Activated CD8-positive, alpha-beta T cell treated with anti-CD3 and anti-CD28 coated beads for 36 hours (primary cell): ENCODE measurements around the gene SLC35G4. TPM values are rescaled to one million over a fixed set of nuclear protein-coding genes. Genes with fewer than 3 reads are reported as not detected.

Experiments used
- ATAC-seq: fragments of 200-7000 bp; cut with Tn5 transposase; one replicate; pipeline ENCODE4 v1.10.0; 2021; ENCODE audit warnings: mild to moderate bottlenecking, moderate library complexity
- CTCF ChIA-PET: fragments of 350-600 bp; sonication (Branson Sonifier 250); formaldehyde crosslinking; loops from one replicate; lab custom pipeline; 2021; ENCODE audit warnings: antibody characterized with exemption; lab: Charles Lee
- POLR2A ChIA-PET: fragments of 350-600 bp; sonication (Branson Sonifier 250); formaldehyde crosslinking; loops from one replicate; lab custom pipeline; 2021; ENCODE audit warnings: antibody characterized with exemption; lab: Charles Lee
- DNase-seq: peaks from one replicate; pipeline ENCODE4 v3.0.0-alpha.2; 2020
- H3K27ac Mint-ChIP-seq: one replicate; pipeline ENCODE4 v1.8.0; 2021; ENCODE audit warnings: mild to moderate bottlenecking, mixed read lengths
- H3K27me3 Mint-ChIP-seq: one replicate; pipeline ENCODE4 v1.8.0; 2021; ENCODE audit warnings: mixed read lengths
- H3K36me3 Mint-ChIP-seq: one replicate; pipeline ENCODE4 v1.8.0; 2021; ENCODE audit warnings: low read depth, mixed read lengths
- H3K4me1 Mint-ChIP-seq: one replicate; pipeline ENCODE4 v1.8.0; 2021; ENCODE audit warnings: low read depth, mixed read lengths
- H3K4me3 Mint-ChIP-seq: one replicate; pipeline ENCODE4 v1.8.0; 2021; ENCODE audit warnings: mild to moderate bottlenecking, moderate library complexity, mixed read lengths
- H3K9me3 Mint-ChIP-seq: one replicate; pipeline ENCODE4 v1.8.0; 2021; ENCODE audit warnings: mixed read lengths
- intact Hi-C: fragments of 100-400 bp; cut with micrococcal nuclease; formaldehyde crosslinking; loops from one replicate; pipeline ENCODE4 v1.10.0; 2022
- total RNA-seq, 2 experiments: library from RNA; stranded (reverse); gene quantifications; one replicate each; pipeline ENCODE4 v1.2.3, GENCODE V29; 2021
- TF ChIP-seq, protein P1 (sequence below): fragments of 200-600 bp; IDR thresholded peaks from one replicate; pipeline ENCODE4 v1.8.0; 2022; ENCODE audit warnings: antibody characterized with exemption, mild to moderate bottlenecking

SLC35G4 gene
- total RNA-seq, 2 experiments from 2014 or later, result not detected

DNA sequence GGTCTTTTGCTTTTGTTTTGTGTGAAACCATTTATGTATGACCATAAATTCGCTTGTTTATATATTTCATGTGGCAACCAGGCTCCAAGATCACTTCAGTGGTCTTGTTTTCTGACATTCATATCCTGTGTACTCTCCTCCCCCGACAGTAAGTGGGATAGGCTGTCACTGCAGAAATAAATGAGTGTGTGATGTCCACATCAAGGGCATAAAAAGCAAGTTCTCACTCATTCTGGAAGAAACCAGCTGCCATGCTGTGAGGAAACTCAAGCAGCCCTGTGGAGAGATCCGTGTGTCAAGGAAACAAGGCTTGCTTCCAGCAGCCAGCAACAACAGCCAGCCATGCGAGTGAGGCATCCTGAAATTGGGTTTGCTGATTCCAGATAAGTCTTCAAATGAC, 40.4 kb downstream of the SLC35G4 start:
- ChIA-PET CTCF (no interaction called here), POLR2A (no interaction called here)
- Mint-ChIP-seq H3K27me3 (peaks cover 15% of the 10 kb centered on the region), H3K36me3 (no peaks in the 10 kb centered on the region), H3K27ac (no peak overlapping the region), H3K4me1 (no peaks in the 10 kb centered on the region), H3K9me3 (peaks cover 6% of the 10 kb centered on the region), H3K4me3 (no peak overlapping the region)
- no peak for DNase-seq
- TF ChIP-seq, protein P1, sequence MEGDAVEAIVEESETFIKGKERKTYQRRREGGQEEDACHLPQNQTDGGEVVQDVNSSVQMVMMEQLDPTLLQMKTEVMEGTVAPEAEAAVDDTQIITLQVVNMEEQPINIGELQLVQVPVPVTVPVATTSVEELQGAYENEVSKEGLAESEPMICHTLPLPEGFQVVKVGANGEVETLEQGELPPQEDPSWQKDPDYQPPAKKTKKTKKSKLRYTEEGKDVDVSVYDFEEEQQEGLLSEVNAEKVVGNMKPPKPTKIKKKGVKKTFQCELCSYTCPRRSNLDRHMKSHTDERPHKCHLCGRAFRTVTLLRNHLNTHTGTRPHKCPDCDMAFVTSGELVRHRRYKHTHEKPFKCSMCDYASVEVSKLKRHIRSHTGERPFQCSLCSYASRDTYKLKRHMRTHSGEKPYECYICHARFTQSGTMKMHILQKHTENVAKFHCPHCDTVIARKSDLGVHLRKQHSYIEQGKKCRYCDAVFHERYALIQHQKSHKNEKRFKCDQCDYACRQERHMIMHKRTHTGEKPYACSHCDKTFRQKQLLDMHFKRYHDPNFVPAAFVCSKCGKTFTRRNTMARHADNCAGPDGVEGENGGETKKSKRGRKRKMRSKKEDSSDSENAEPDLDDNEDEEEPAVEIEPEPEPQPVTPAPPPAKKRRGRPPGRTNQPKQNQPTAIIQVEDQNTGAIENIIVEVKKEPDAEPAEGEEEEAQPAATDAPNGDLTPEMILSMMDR, result no peak
- intact Hi-C loops, result loop anchor here (10.0 kb wide), 1 partner anchor 395 kb away; no protein-coding TSS in a partner anchor
- ATAC-seq, result no peak

DNA sequence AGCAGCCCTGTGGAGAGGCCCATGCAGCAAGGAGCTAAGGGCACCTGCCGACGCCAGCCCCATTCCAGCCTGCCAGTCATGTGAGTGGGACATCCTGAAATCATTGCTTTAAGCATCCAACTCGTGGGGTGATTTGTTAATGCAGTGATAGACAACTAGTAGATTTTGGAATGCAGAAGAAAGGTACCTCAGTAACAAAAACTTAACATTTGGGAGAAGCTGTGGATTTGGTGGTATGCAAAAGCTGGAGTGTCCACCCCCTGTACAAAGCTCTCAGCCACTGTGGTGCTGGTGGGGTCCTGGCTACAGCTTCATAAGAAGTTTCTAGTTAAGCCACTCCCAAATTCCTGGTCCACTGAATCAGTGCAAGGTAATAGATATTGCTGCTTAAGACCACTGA, 42.5 kb downstream of the SLC35G4 start:
- Mint-ChIP-seq H3K27ac (no peak overlapping the region), H3K9me3 (peaks cover 6% of the 10 kb centered on the region), H3K4me1 (no peaks in the 10 kb centered on the region), H3K4me3 (no peak overlapping the region), H3K36me3 (no peaks in the 10 kb centered on the region), H3K27me3 (peaks cover 17% of the 10 kb centered on the region)
- TF ChIP-seq, protein P1, result no peak
- no peak for DNase-seq
- ChIA-PET CTCF (no interaction called here), POLR2A (no interaction called here)
- intact Hi-C loops, result loop anchor here (10.0 kb wide), 1 partner anchor 393 kb away; no protein-coding TSS in a partner anchor
- ATAC-seq, result no peak

DNA sequence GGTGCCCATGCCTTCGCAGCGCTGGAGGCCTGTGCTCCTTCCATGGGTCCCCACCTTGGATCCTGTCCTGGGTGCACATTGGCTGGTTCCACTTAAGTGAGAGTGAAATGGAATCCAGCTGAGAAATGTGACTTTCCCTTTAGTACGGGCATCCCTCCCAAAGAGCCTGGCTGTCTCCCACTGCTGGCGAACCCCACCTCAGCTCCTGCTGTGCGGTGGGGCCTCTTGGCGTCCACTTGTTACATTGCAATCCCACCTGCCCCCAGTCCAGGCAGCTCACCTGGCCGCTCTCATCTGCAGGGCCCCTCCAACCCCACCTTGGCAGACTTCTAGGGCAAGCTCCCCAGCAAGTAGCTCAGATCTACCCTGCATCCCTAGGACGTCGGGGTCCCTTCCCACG, 44.1 kb downstream of the SLC35G4 start:
- Mint-ChIP-seq H3K27me3 (peaks cover 22% of the 10 kb centered on the region), H3K4me1 (no peaks in the 10 kb centered on the region), H3K36me3 (no peaks in the 10 kb centered on the region), H3K9me3 (peaks cover 4% of the 10 kb centered on the region), H3K4me3 (no peak overlapping the region), H3K27ac (no peak overlapping the region)
- no peak for ATAC-seq
- DNase-seq, result no peak
- intact Hi-C loops, result loop anchor here (10.0 kb wide), 1 partner anchor 391 kb away; no protein-coding TSS in a partner anchor
- ChIA-PET POLR2A (no interaction called here), CTCF (interaction anchor here (1.4 kb wide), 1 partner anchor 341 kb away, joined by 3 read pairs; no protein-coding TSS in a partner anchor)
- TF ChIP-seq, protein P1, result no peak

DNA sequence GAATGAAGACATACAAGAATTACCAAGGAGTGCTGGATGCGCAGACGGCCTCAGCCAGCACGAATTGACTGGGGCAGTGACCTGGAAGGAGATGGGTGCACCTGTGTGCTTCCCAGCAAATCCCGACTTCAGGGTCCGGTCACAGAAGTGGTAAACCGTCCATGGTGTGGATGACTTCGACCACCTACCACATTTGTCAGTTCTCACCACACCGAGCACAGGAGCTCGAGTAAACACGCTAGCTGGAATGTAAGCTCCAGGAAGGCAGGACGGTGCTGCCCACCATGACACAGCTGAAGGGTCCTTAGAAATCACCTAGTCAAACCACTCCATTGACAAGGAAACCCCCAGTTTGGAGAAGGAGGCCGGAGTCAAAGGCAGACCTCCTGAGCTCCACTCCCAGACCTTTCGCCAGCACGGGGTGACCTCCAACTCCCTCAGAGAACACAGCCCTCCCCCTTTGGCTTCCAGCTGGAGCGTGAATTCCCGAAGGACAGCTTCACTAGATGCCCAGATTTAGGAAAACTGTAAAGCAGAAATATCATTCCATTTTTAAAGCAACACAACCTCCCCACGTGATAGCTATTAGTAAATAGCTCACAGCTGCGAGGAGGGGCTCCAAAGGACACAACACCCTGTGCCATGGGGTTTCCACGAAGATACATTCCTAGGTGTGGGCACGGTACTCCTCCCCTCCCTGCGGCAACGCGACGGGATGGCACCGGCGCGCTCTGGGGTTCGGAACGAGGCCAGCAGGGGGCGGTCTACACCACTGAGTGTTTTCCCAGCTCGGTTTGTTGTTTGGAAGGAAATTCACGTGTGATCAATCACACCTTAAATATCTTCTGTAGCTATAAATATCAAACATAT, 45.6 kb downstream of the SLC35G4 start:
- POLR2A ChIA-PET, result interaction anchor here (0.7 kb wide), 1 partner anchor 376 kb away, joined by 3 read pairs; no protein-coding TSS in a partner anchor
- no peaks in the 10 kb centered on the region for H3K9me3 Mint-ChIP-seq
- H3K4me1 Mint-ChIP-seq, result no peaks in the 10 kb centered on the region
- ATAC-seq, result peak; percentile 64
- CTCF ChIA-PET, result interaction anchor here (0.6 to 3.1 kb wide), 29 partner anchors 9 to 618 kb away, joined by 3 to 25 read pairs (median 3); no protein-coding TSS in a partner anchor
- peaks cover 24% of the 10 kb centered on the region for H3K27me3 Mint-ChIP-seq
- H3K27ac Mint-ChIP-seq, result no peak overlapping the region
- intact Hi-C loops, result loop anchor here (10.0 kb wide), 1 partner anchor 390 kb away; no protein-coding TSS in a partner anchor
- H3K4me3 Mint-ChIP-seq, result no peak overlapping the region
- peak; percentile 67 for DNase-seq
- no peaks in the 10 kb centered on the region for H3K36me3 Mint-ChIP-seq
- TF ChIP-seq, protein P1, result peak; percentile 89

DNA sequence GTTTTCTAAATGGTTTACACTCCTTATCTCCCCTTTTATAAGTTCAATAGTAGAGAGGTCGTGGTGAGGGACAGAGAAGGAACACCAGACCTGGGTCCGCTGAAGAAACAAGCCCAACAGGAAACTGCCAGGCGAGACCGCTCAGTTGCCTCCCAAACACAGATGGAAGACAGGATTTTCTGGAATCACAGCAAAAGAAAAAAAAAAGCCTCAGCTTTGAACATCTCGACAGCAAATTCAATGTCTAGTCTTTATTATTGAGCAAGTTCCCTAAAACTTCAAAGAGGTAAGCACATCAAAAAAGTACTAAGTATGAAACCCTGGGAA, 46.2 kb downstream of the SLC35G4 start:
- Mint-ChIP-seq H3K4me3 (no peak overlapping the region), H3K4me1 (no peaks in the 10 kb centered on the region), H3K27me3 (peaks cover 24% of the 10 kb centered on the region), H3K27ac (no peak overlapping the region), H3K36me3 (no peaks in the 10 kb centered on the region), H3K9me3 (no peaks in the 10 kb centered on the region)
- ATAC-seq (no peak), DNase-seq (no peak)
- intact Hi-C loops, result loop anchor here (10.0 kb wide), 1 partner anchor 389 kb away; no protein-coding TSS in a partner anchor
- TF ChIP-seq, protein P1, result no peak
- POLR2A ChIA-PET, result interaction anchor here (0.7 kb wide), 1 partner anchor 376 kb away, joined by 3 read pairs; no protein-coding TSS in a partner anchor
- CTCF ChIA-PET, result interaction anchor here (0.6 to 3.1 kb wide), 27 partner anchors 8 to 617 kb away, joined by 3 to 25 read pairs (median 3); no protein-coding TSS in a partner anchor
